GM12873 (cell line): ENCODE data around the gene STIMATE.

ENCODE experiments used
- TF ChIP-seq, protein P1 (sequence below): IDR thresholded peaks from 2 replicates; pipeline ENCODE4 v1.5.1; 2012; ENCODE audit warnings: low read depth, mild to moderate bottlenecking, moderate library complexity, low read length, control low read depth; ENCODE audit not compliant: insufficient read depth; ENCODE audit errors: missing control alignments

Gene STIMATE

DNA sequence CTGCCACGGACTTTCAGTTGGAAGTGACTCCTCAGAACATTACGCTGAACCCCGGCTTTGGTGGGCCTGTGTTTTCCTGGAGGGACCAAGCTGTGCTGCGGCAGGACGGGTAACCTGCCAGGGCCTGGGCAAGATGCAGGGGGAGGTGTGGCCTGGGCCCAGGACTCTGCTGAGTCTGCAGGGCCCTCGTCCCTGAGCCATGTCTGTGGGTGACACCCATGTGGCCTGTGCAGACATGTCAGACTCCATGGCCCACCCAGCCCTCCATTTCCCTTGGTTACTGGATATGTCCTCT is 107.7 kb downstream of the STIMATE start:
- TF ChIP-seq, protein P1, sequence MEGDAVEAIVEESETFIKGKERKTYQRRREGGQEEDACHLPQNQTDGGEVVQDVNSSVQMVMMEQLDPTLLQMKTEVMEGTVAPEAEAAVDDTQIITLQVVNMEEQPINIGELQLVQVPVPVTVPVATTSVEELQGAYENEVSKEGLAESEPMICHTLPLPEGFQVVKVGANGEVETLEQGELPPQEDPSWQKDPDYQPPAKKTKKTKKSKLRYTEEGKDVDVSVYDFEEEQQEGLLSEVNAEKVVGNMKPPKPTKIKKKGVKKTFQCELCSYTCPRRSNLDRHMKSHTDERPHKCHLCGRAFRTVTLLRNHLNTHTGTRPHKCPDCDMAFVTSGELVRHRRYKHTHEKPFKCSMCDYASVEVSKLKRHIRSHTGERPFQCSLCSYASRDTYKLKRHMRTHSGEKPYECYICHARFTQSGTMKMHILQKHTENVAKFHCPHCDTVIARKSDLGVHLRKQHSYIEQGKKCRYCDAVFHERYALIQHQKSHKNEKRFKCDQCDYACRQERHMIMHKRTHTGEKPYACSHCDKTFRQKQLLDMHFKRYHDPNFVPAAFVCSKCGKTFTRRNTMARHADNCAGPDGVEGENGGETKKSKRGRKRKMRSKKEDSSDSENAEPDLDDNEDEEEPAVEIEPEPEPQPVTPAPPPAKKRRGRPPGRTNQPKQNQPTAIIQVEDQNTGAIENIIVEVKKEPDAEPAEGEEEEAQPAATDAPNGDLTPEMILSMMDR: no peak

DNA sequence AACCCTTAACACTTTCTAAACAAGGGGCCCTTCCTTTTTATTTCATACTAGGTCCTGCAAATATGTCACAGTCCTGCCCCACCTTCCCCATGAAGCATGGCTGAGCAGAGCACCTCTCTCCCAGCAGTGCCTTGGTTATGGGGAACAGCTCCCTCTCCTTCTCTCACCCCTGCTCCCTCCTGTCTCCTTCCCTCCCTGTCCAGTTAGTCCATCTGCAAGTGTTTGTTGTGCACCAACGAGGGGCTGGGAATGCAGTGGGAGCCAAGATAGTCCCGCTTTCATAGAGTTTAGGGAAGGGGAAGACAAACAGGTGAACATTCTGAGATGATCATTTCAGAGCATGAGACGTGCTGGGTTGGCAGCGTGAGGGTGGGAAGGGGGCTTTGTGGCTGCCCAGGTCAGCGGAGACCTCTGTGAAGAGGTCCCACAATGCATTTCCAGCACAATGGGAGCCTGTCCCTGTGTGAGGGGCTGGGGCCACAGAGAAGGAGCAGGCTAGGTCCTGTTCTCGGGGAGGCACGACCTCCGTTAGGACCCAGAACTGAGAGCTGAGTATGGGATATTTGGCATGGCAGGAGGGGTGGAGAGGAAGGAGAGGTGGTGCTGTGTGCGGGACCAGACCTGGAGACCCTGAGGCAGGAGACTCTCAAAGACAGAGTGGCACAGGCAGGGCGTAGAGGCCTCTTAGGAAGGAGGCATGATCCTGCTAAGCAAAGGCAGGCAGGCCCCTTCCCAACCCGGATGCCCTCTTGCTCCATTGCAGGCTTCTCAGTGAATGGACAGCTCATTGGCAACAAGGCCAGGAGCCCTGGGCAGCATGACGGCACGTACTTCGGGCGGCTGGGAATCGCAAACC is 108.2 kb downstream of the STIMATE start:
- TF ChIP-seq, protein P1: no peak

DNA sequence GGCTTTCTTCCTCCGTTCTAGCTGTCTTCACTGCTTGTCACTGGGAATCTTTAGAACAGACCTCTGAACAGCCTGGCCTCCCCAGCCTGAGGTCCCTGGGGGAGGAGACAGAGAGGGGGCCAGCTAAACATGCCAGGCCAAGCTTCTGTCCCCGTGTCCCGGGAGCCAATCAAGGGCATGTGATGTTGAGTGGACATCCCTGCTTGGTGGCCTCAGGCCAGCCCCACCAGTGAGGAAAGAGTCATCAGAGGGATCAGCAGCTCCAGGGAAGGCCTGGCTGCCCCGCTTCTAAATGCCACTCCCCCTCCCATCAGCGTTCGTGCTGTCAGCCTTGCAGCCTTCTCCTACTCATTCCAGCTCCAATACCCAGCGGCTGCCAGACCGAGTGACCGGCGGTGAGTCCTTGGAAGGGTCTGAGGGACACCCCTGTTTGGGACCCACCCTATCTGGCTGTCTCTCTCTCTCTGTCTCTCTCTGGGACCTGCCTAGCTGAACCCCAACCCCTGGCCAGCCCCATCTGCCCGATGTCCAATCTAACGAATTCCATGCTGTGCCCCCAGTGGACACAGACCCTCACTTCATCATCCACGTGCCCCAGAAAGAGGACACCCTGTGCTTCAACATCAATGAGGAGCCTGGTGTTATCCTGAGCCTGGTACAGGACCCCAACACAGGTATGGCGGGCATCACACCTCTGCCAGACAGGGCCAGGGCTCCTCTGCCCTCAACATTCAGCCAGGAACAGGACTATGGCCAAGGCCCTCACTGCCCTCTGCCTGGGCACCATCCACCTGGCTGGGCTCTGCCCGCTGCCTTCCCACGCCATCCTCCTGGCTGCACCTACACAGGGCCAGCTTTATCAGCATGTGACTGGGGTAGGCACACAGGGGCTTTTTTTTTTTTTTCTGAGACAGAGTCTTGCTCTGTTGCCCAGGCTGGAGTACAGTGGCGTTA is 109.4 kb downstream of the STIMATE start:
- TF ChIP-seq, protein P1: no peak

DNA sequence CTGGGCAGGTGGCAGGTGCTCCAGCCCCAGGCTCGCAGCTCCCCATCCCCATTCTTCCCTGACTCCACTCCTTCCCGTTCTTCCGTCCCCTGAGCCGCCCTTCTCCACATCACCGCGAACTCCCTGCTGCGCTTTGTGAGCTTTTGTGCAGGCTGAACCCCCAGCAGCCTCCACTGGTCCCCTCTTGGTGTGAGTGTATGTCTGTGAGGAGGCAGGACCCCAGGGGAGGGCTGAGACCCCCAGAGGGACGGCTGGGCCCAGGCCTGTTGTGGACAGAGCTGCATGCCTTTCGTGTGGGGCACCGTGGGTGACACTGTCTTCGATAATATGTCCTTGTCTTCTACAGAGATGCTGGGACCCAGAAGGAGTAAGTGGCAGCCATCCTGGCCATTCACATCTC is 110.1 kb downstream of the STIMATE start:
- TF ChIP-seq, protein P1: no peak
